Measurements from ENCODE around the gene HMGB2. TPM values are rescaled to one million over a fixed set of nuclear protein-coding genes. Genes with fewer than 3 reads are reported as not detected.

The HMGB2 gene
- total RNA-seq, result 10 to 100 TPM; 32.0 to 63.3 (median 47.5) TPM

- WGBS, 2 donors (ENCODE audit: low coverage in 1 of 2), result 0% methylated on average over 12 to 20 of the region's 61 CpGs
Observed at GRCh38 chr4:173334085-173334890, at the start of gene HMGB2. Gene HMGB2 (minus strand): TSS chr4:173334358. CDS start chr4:173333649, 709 bp downstream.

GRCh38 chr4:173382349-173382748, 48.2 kb upstream of the HMGB2 start:
- Histone ChIP-seq H3K4me3 (no peak overlapping the region), H3K36me3 (peaks cover 0 to 4% of the 10 kb centered on the region in 2 donors), H3K4me1 (peaks cover 0 to 23% (median 0%) of the 10 kb centered on the region in 3 donors), H3K27me3 (no peaks in the 10 kb centered on the region), H3K9me3 (no peaks in the 10 kb centered on the region), H3K27ac (no peak overlapping the region)
- WGBS, 2 donors (ENCODE audit: low coverage in 1 of 2), result 89 to 94% methylated on average over 4 of the region's 4 CpGs
- no peak for ATAC-seq
- TF ChIP-seq POLR2A (IDR thresholded peaks at IDR 0.05) (no peak), CTCF (IDR thresholded peaks at IDR 0.05) (no peak), POLR2AphosphoS5 (IDR thresholded peaks at IDR 0.05) (no peak), EP300 (IDR thresholded peaks at IDR 0.05) (no peak)

More at GRCh38 chr4:173334085-173334890, at the start of gene HMGB2:
- TF ChIP-seq POLR2A (IDR thresholded peaks at IDR 0.05) (peak; percentile 97 to 98), POLR2AphosphoS5 (IDR thresholded peaks at IDR 0.05) (peak; percentile 99), EP300 (IDR thresholded peaks at IDR 0.05) (no peak)
- H3K27me3 ChIP-seq, result no peaks in the 10 kb centered on the region
- peak within 1 kb of the TSS; percentile 95 to 100 (median 98) for H3K27ac ChIP-seq
- peaks cover 0 to 43% (median 0%) of the 10 kb centered on the region in 3 donors for H3K4me1 ChIP-seq
- no peaks in the 10 kb centered on the region for H3K9me3 ChIP-seq
- peaks cover 0 to 34% of the 10 kb centered on the region in 2 donors for H3K36me3 ChIP-seq
- peak; percentile 98 for ATAC-seq
- peak within 1 kb of the TSS; percentile 88 to 95 for H3K4me3 ChIP-seq

GRCh38 chr4:173381610-173382009, 47.5 kb upstream of the HMGB2 start:
- Histone ChIP-seq H3K36me3 (peaks cover 0 to 4% of the 10 kb centered on the region in 2 donors), H3K4me1 (peaks cover 0 to 25% (median 0%) of the 10 kb centered on the region in 3 donors), H3K27ac (no peak overlapping the region), H3K4me3 (no peak overlapping the region), H3K9me3 (no peaks in the 10 kb centered on the region), H3K27me3 (no peaks in the 10 kb centered on the region)
- ATAC-seq, result no peak
- WGBS, 2 donors (ENCODE audit: low coverage in 1 of 2), result 0 to 20% methylated on average over 1 of the region's 1 CpG
- TF ChIP-seq POLR2A (IDR thresholded peaks at IDR 0.05) (no peak), EP300 (IDR thresholded peaks at IDR 0.05) (no peak), CTCF (IDR thresholded peaks at IDR 0.05) (no peak), POLR2AphosphoS5 (IDR thresholded peaks at IDR 0.05) (no peak)

- H3K4me1 ChIP-seq, result peaks cover 0 to 31% (median 0%) of the 10 kb centered on the region in 3 donors
- peaks cover 0 to 4% of the 10 kb centered on the region in 2 donors for H3K36me3 ChIP-seq
- TF ChIP-seq EP300 (IDR thresholded peaks at IDR 0.05) (no peak), POLR2A (IDR thresholded peaks at IDR 0.05) (no peak), POLR2AphosphoS5 (IDR thresholded peaks at IDR 0.05) (no peak), CTCF (IDR thresholded peaks at IDR 0.05) (no peak)
- H3K27ac ChIP-seq, result no peak overlapping the region
- H3K4me3 ChIP-seq, result no peak overlapping the region
- H3K27me3 ChIP-seq, result no peaks in the 10 kb centered on the region
- ATAC-seq, result no peak
- no peaks in the 10 kb centered on the region for H3K9me3 ChIP-seq
Observed at GRCh38 chr4:173380987-173381386, 46.8 kb upstream of the HMGB2 start.

- H3K36me3 ChIP-seq, result peaks cover 0 to 4% of the 10 kb centered on the region in 2 donors
- no peaks in the 10 kb centered on the region for H3K27me3 ChIP-seq
- peaks cover 0 to 42% (median 5%) of the 10 kb centered on the region in 3 donors for H3K4me1 ChIP-seq
- ATAC-seq, result no peak
- H3K9me3 ChIP-seq, result no peaks in the 10 kb centered on the region
- H3K27ac ChIP-seq, result no peak overlapping the region
- TF ChIP-seq POLR2A (IDR thresholded peaks at IDR 0.05), result no peak
- H3K4me3 ChIP-seq, result no peak overlapping the region
- 98 to 100% methylated on average over 3 of the region's 3 CpGs for WGBS, 2 donors (ENCODE audit: low coverage in 1 of 2)
Observed at GRCh38 chr4:173379929-173380328, 45.8 kb upstream of the HMGB2 start.

- no peak for ATAC-seq
- Histone ChIP-seq H3K36me3 (peaks cover 0 to 4% of the 10 kb centered on the region in 2 donors), H3K9me3 (no peaks in the 10 kb centered on the region), H3K27me3 (no peaks in the 10 kb centered on the region), H3K4me3 (no peak overlapping the region), H3K27ac (peak overlapping the region in 3 of 4 donors; percentile 20 to 98 (median 95)), H3K4me1 (peaks cover 5 to 60% (median 5%) of the 10 kb centered on the region in 3 donors)
- 75 to 94% methylated on average over 2 of the region's 2 CpGs for WGBS, 2 donors (ENCODE audit: low coverage in 1 of 2)
- TF ChIP-seq EP300 (IDR thresholded peaks at IDR 0.05) (no peak), CTCF (IDR thresholded peaks at IDR 0.05) (no peak), POLR2AphosphoS5 (IDR thresholded peaks at IDR 0.05) (no peak), POLR2A (IDR thresholded peaks at IDR 0.05) (no peak)
Observed at GRCh38 chr4:173374588-173374987, 40.4 kb upstream of the HMGB2 start.

Data from gastroesophageal sphincter (tissue), 4 donors.